Naive thymus-derived CD8-positive, alpha-beta T cell (primary cell): ENCODE measurements around the gene SPEM3. TPM values are rescaled to one million over a fixed set of nuclear protein-coding genes. Genes with fewer than 3 reads are reported as not detected.

Experiments used
- ATAC-seq, 2 donors: fragments of 150-1000 bp; cut with Tn5 transposase in 1 of 2; sonication (Bioruptor Pico), chemical (Tn5 transposase) in 1 of 2; 1 replicate in 1 of 2; 2 replicates in 1 of 2; pipeline ENCODE4 v1.10.0; 2021; ENCODE audit warnings: mild to moderate bottlenecking in 2 of 2, moderate library complexity in 2 of 2
- POLR2A ChIA-PET: fragments of 350-600 bp; sonication (Branson Sonifier 250); formaldehyde crosslinking; loops from one replicate; lab custom pipeline; 2021; ENCODE audit warnings: antibody characterized with exemption; lab: Charles Lee
- DNase-seq, 10 donors: peaks; one replicate each; pipeline versions ENCODE4 v3.0.0 to v3.0.0-alpha.2; 2020 to 2022
- H3K27ac Mint-ChIP-seq, 10 donors: one replicate each; pipeline ENCODE4 v1.8.0; 2020 to 2022; ENCODE audit warnings: mild to moderate bottlenecking in 10 of 10, mixed read lengths in 10 of 10, moderate library complexity in 4 of 10, inconsistent platforms in 1 of 10
- H3K27me3 Mint-ChIP-seq, 5 donors: one replicate each; pipeline ENCODE4 v1.8.0; 2021 to 2022; ENCODE audit warnings: mixed read lengths in 5 of 5
- H3K36me3 Mint-ChIP-seq, 3 donors: one replicate each; pipeline ENCODE4 v1.8.0; 2020 to 2022; ENCODE audit warnings: mixed read lengths in 3 of 3, mild to moderate bottlenecking in 2 of 3, inconsistent platforms in 1 of 3
- H3K4me1 Mint-ChIP-seq, 4 donors: one replicate each; pipeline ENCODE4 v1.8.0; 2021 to 2022; ENCODE audit warnings: mixed read lengths in 4 of 4
- H3K4me3 Mint-ChIP-seq, 10 donors: one replicate each; pipeline ENCODE4 v1.8.0; 2020 to 2022; ENCODE audit warnings: mild to moderate bottlenecking in 10 of 10, mixed read lengths in 10 of 10, moderate library complexity in 6 of 10, inconsistent platforms in 1 of 10
- H3K9me3 Mint-ChIP-seq, 9 donors: one replicate each; pipeline ENCODE4 v1.8.0; 2020 to 2022; ENCODE audit warnings: mixed read lengths in 9 of 9, mild to moderate bottlenecking in 3 of 9, inconsistent platforms in 1 of 9, moderate library complexity in 1 of 9
- polyA plus RNA-seq, 3 donors: library from polyadenylated mRNA; unstranded; fragments of 300-500 nt; fragmentation: Illumina TruSeq; gene quantifications; one replicate each; pipeline ENCODE4 v1.2.3, GENCODE V29; 2021
- total RNA-seq, 8 experiments: library from RNA in 2 of 8; stranded (reverse) in 2 of 8; gene quantifications; one replicate each; pipeline ENCODE4 v1.2.3 and lab custom pipeline; 2021 to 2026

SPEM3 gene
- total and polyA plus RNA-seq, 5 experiments from 2014 or later, result not detected

DNA sequence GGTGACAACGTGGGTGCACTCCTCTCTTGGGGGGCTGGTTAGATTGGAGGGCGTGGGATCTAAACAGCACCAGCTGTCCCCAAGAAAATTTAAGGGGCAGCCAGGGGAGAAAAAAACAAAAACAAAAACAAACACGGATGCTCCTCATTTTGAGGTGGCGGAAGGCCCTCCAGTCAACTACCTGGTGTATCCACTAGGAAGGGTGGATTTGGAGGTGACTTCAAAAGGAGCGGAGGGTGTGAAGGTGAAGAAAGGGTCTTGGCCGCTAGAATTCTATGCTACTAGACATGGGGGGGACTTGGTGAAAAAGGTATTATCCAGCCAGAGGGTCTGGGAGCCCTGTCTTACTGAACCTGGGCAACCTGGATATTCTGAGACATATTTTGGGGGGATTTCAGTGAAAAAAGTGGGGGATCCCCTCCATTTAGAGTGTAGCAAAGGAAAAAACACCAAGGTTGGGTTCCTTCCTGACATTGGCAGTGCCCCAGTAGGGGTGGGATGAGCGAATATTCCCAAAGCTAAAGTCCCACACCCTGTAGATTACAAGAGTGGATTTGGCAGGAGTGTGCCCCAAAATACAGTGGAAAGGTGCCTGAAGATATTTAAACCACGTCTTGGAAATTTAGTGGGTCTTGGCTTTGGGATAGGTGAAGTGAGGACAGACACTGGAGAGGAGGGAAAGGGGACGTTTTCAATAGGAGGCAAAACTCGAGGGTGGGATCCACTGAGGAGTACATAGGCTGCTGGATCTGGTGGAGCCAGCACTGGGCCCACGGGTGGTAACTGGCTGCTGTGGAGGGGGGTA is 10.2 kb downstream of the SPEM3 start:
- DNase-seq (no peak), ATAC-seq (no peak)
- peak overlapping the region; percentile 21 to 83 (median 66) for H3K27ac Mint-ChIP-seq
- H3K36me3 Mint-ChIP-seq, result no peaks in the 10 kb centered on the region
- H3K27me3 Mint-ChIP-seq, result peaks cover 9 to 55% (median 28%) of the 10 kb centered on the region in 5 donors
- POLR2A ChIA-PET, result interaction anchor here (0.6 to 8.3 kb wide), 17 partner anchors 9 to 248 kb away, joined by 3 to 133 read pairs (median 10); partner anchors contain the start of genes ACAP1, PLSCR3, POLR2A and SLC35G6
- H3K4me1 Mint-ChIP-seq, result peaks cover 23 to 51% (median 43%) of the 10 kb centered on the region in 4 donors
- H3K9me3 Mint-ChIP-seq, result no peaks in the 10 kb centered on the region
- peak overlapping the region; percentile 71 to 95 (median 84) for H3K4me3 Mint-ChIP-seq

DNA sequence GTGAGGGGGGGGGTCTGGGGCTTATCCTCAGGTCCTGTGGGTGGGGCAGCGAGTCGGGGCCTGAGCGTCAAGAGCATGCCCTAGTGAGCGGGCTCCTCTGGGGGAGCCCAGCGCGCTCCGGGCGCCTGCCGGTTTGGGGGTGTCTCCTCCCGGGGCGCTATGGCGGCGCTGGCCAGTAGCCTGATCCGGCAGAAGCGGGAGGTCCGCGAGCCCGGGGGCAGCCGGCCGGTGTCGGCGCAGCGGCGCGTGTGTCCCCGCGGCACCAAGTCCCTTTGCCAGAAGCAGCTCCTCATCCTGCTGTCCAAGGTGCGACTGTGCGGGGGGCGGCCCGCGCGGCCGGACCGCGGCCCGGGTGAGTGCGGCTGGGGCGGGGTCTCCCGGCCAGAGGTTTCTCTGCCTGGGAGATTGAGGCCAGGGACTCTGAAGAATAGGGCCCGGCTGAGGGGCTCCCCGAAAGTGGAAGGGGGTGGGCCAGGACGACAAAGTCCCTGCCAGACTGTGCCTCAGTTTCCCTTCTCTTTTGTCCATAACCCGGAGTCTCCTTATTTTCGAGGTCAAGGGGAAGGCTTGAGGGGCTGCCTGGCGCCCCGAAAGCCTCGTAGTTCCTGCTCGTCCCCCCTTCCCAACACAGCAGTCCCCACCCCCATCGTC is 10.9 kb downstream of the SPEM3 start, which contains the start of gene FGF11:
Gene FGF11 (plus strand): TSS at position 51 of the 651 bp plus-strand sequence. CDS start 109 bp downstream, at position 160.
- POLR2A ChIA-PET, result interaction anchor here (0.7 to 8.3 kb wide), 7 partner anchors 9 to 396 kb away, joined by 3 to 133 read pairs (median 22); partner anchors contain the start of genes POLR2A, TMEM95 and ZBTB4
- H3K36me3 Mint-ChIP-seq, result no peaks in the 10 kb centered on the region
- H3K27ac Mint-ChIP-seq, result peak within 1 kb of the TSS; percentile 21 to 83 (median 74)
- peak within 1 kb of the TSS; percentile 80 to 95 (median 88) for H3K4me3 Mint-ChIP-seq
- peaks cover 9 to 61% (median 30%) of the 10 kb centered on the region in 5 donors for H3K27me3 Mint-ChIP-seq
- no peak for DNase-seq
- no peak for ATAC-seq
- no peaks in the 10 kb centered on the region for H3K9me3 Mint-ChIP-seq
- H3K4me1 Mint-ChIP-seq, result peaks cover 23 to 51% (median 44%) of the 10 kb centered on the region in 4 donors

DNA sequence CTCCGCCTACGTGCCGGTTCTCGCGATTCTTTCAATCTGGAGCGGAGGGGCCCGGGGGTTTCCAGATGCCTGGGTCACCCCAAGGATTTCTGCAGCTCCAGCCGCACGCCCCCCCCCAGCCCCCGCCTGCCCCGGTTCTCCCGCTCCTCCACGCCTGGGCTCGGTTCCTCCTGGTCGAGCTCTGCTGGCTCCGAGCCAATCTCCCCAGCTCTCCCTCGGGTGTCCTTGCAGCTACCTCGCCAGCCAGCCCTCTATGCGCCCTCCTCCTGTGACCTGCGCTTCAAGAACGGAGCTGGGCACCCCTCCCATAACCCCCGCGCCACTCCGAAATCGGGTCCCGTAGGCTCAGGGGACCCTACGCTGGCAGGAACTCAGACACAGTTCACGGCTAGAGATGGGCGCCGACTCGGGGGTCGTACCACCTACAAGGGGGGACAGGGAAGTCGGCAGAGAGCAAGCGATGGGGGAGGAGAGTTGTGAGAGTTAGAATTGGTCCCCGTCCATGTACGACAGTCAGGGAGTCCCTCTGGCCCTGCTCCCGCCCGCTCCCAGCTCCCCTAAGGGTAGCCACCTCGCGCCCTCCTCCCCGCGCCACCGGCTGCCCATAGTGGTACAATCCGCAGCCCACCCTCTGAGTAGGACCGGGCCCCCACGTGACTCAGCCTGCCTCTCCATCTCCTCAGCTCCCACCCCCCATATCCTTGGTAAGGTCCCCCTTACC is 11.6 kb downstream of the SPEM3 start:
- Mint-ChIP-seq H3K27me3 (peaks cover 9 to 65% (median 30%) of the 10 kb centered on the region in 5 donors), H3K4me3 (peak overlapping the region; percentile 80 to 95 (median 86)), H3K36me3 (no peaks in the 10 kb centered on the region), H3K9me3 (no peaks in the 10 kb centered on the region), H3K4me1 (peaks cover 27 to 51% (median 42%) of the 10 kb centered on the region in 4 donors), H3K27ac (peak overlapping the region in 8 of 10 donors; percentile 3 to 81 (median 74))
- ATAC-seq (no peak), DNase-seq (peak in 5 of 10 donors; percentile 21 to 44 (median 29))
- POLR2A ChIA-PET, result interaction anchor here (0.7 to 8.3 kb wide), 12 partner anchors 8 to 396 kb away, joined by 3 to 133 read pairs (median 4); partner anchors contain the start of genes ACAP1, POLR2A, TMEM95 and ZBTB4

DNA sequence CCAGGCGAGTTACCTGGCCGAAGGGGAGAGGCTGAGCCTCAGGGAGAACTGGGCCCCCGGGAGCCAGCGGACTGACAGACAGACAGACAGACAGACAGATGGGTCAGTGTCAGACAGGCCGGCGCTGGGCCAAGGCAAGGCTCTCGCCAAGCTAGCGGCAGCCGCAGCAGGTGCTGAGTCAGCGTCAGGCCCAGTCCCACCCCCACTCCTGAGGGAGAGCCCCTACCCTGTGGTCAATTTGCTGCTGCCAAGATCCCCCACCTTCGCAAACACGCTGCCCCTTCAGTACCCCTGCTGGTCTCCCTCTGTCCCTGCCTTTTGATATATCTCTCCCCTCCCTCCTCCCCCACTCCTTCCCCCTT is 12.2 kb downstream of the SPEM3 start:
- Mint-ChIP-seq H3K27me3 (peaks cover 12 to 70% (median 34%) of the 10 kb centered on the region in 5 donors), H3K36me3 (no peaks in the 10 kb centered on the region), H3K27ac (peak overlapping the region in 1 of 10 donors; percentile 34), H3K4me1 (peaks cover 32 to 54% (median 46%) of the 10 kb centered on the region in 4 donors), H3K4me3 (peak overlapping the region in 8 of 10 donors; percentile 80 to 95 (median 86)), H3K9me3 (no peaks in the 10 kb centered on the region)
- ATAC-seq (no peak), DNase-seq (no peak)
- POLR2A ChIA-PET, result interaction anchor here (0.7 to 8.3 kb wide), 10 partner anchors 13 to 395 kb away, joined by 3 to 133 read pairs (median 4); partner anchors contain the start of genes ACAP1, POLR2A and ZBTB4

DNA sequence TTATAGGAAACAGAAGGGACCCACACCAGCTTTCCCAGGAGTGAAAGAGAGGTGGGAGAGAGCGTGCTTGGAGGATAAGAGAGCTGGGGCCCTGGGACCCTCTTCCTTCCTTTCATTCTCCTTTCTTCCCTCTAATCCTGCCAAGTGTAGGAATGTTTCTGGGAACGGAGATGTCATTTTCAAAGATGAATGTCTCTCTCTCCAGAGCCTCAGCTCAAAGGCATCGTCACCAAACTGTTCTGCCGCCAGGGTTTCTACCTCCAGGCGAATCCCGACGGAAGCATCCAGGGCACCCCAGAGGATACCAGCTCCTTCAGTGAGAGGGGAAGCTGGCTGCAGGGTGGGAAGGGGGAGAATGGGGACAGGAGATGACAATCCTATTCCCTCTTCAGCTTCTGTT is 12.6 kb downstream of the SPEM3 start:
- no peaks in the 10 kb centered on the region for H3K9me3 Mint-ChIP-seq
- H3K4me3 Mint-ChIP-seq, result peak overlapping the region in 1 of 10 donors; percentile 39
- POLR2A ChIA-PET, result interaction anchor here (0.7 to 8.3 kb wide), 8 partner anchors 13 to 105 kb away, joined by 3 to 133 read pairs (median 4); partner anchors contain the start of genes ACAP1, POLR2A and ZBTB4
- H3K4me1 Mint-ChIP-seq, result peaks cover 30 to 55% (median 46%) of the 10 kb centered on the region in 4 donors
- H3K36me3 Mint-ChIP-seq, result no peaks in the 10 kb centered on the region
- no peak for ATAC-seq
- DNase-seq, result no peak
- H3K27ac Mint-ChIP-seq, result no peak overlapping the region
- peaks cover 13 to 75% (median 37%) of the 10 kb centered on the region in 5 donors for H3K27me3 Mint-ChIP-seq

DNA sequence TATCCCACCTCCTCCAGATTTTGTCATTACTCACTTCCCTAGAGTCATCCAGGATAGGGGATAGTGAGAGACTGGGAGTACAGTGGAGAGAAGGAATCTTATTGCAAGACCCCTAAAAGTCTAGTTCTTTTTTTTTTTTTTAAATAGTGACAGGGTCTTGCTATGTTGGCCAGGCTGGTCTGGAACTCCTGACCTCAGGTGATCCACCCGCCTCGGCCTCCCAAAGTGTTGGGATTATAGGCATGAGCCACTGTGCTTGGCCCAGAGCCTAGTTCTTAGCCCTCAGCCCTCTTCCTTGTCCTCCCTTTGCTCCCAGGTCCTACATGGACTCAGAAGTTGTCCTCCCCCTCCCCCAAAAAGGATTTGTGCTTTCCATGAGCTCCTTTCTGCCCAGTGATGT is 13.5 kb downstream of the SPEM3 start:
- peaks cover 16 to 80% (median 38%) of the 10 kb centered on the region in 5 donors for H3K27me3 Mint-ChIP-seq
- POLR2A ChIA-PET, result interaction anchor here (1.5 to 8.3 kb wide), 4 partner anchors 12 to 49 kb away, joined by 3 to 133 read pairs (median 28); partner anchors contain the start of genes POLR2A and ZBTB4
- peak overlapping the region in 5 of 10 donors; percentile 1 to 36 (median 23) for H3K4me3 Mint-ChIP-seq
- H3K9me3 Mint-ChIP-seq, result no peaks in the 10 kb centered on the region
- no peaks in the 10 kb centered on the region for H3K36me3 Mint-ChIP-seq
- peak overlapping the region in 2 of 10 donors; percentile 7 to 53 for H3K27ac Mint-ChIP-seq
- no peak for ATAC-seq
- DNase-seq, result no peak
- H3K4me1 Mint-ChIP-seq, result peaks cover 29 to 50% (median 44%) of the 10 kb centered on the region in 4 donors

DNA sequence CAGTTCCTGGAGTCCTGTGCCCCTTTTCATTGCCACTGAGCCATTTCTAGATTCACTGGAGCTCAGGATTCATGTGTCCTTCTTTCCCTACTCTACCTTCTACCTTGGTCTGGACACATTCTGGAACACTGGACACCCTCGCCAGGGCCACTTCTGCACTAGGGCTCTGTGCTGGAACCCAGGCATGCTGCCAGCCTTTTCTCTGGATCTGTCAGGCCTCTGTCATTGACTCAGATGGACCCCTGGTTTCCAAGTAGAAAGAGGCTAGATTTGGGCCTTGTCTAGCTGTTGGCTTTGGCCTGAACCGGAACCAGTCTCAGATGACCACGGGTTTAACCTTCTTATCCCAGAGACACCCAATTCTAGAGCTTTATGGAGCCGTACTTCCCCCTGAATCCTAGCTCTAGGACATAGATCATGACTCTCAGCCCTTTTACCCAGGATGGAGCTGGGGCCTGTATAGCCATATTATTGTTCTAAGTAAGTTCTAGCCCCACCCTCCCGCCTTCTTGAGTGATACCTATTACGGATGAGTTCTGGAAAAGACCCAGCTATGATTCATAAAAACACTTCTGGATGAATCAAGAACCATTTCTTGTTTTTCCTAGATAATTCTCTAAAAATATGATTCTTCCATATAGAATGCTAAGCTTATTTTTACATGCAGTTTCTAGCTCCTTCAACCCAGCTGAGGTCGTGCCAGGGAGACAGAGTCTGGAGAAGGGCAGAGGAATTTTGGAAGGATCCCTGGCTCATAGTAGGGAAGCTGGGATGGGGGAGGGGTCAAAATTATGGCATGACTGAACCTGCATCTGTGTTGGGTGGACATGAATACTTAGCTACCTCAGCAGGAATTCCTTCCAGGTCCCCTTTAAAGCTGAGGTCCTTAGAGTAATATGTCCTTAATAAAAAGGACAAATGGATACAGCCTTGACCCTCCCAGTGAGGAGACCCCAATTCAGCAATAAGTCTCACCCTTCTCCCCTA is 15.1 kb downstream of the SPEM3 start:
- ATAC-seq (no peak), DNase-seq (no peak)
- peaks cover 19 to 81% (median 43%) of the 10 kb centered on the region in 5 donors for H3K27me3 Mint-ChIP-seq
- H3K4me1 Mint-ChIP-seq, result peaks cover 24 to 41% (median 34%) of the 10 kb centered on the region in 4 donors
- H3K27ac Mint-ChIP-seq, result peak overlapping the region in 1 of 10 donors; percentile 37
- peak overlapping the region in 5 of 10 donors; percentile 35 to 84 (median 71) for H3K4me3 Mint-ChIP-seq
- peaks cover 0 to 4% (median 0%) of the 10 kb centered on the region in 3 donors for H3K36me3 Mint-ChIP-seq
- POLR2A ChIA-PET, result interaction anchor here (0.6 to 5.7 kb wide), 8 partner anchors 8 to 135 kb away, joined by 3 to 74 read pairs (median 18); partner anchors contain the start of genes POLR2A, SLC35G6, TMEM102 and ZBTB4
- H3K9me3 Mint-ChIP-seq, result no peaks in the 10 kb centered on the region

DNA sequence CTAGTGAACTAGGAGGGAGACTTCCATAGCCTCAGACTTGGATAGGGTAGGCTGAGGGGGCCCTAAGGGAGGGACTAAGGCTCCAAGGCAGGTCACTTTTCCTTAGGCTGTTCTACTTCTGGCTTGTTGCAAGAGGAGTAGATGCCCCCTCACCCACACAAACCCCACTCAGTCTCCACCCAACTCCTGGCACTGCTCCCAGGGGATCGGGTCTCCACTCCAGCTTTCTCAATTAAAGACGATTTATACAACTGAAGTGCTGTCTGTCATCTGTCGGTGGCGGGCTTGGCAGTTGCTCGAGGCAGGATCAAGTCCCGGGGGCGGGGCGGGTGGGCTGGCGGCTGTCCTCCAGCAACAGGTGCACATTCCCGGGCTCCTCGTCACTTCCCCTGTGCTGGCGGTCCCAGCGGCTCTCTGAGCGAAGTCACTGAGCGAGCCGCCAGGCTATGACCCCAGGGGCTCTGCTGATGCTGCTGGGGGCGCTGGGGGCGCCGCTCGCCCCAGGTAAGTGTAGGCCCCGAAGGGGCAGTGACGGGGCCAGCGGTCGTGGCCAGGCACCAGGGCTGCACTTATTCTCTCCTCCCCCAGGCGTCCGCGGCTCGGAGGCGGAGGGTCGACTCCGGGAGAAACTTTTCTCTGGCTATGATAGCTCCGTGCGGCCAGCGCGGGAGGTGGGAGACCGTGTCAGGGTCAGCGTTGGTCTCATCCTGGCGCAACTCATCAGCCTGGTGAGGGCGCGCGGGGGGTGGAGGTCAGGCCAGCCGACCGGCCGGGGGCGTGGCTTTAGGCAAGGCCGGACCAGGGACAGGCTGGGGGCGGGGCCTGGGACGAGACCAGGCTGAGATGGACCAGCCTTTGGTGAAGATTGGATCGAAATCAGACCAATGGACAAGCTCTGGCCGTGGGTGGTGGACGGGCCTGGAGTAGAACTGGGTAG is 16.3 kb downstream of the SPEM3 start, which contains the start of gene CHRNB1:
Gene CHRNB1 (plus strand): TSS at position 380 of the 937 bp plus-strand sequence. CDS start 67 bp downstream, at position 447.
- peaks cover 17 to 71% (median 40%) of the 10 kb centered on the region in 5 donors for H3K27me3 Mint-ChIP-seq
- POLR2A ChIA-PET, result interaction anchor here (0.6 to 5.7 kb wide), 13 partner anchors 9 to 134 kb away, joined by 3 to 74 read pairs (median 6); partner anchors contain the start of genes POLR2A, SLC35G6, TMEM102 and ZBTB4
- DNase-seq (peak in 2 of 10 donors; percentile 23 to 24), ATAC-seq (peak; percentile 32 to 38)
- H3K27ac Mint-ChIP-seq, result peak within 1 kb of the TSS in 8 of 10 donors; percentile 7 to 91 (median 62)
- H3K4me1 Mint-ChIP-seq, result peaks cover 19 to 33% (median 28%) of the 10 kb centered on the region in 4 donors
- peak within 1 kb of the TSS; percentile 75 to 94 (median 86) for H3K4me3 Mint-ChIP-seq
- H3K36me3 Mint-ChIP-seq, result peaks cover 0 to 4% (median 0%) of the 10 kb centered on the region in 3 donors
- no peaks in the 10 kb centered on the region for H3K9me3 Mint-ChIP-seq

DNA sequence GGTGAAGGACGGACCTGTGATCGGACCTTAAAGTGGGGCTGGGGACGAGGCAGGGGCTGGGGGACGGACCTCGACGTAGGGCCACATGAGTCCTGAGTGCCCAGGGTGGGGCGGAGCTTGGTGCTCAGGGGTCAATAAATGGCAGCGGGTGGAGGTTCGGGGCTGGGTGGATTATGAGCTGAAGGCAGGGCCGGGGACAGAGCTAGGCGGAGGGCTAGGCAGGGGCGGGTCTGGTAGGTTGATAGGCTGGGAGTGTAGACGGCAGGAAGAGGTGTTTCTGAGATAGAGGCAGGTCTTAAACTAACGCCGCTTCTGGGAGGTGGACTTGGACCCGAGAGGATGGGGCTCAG is 16.9 kb downstream of the SPEM3 start:
- Mint-ChIP-seq H3K36me3 (peaks cover 0 to 4% (median 0%) of the 10 kb centered on the region in 3 donors), H3K27me3 (peaks cover 14 to 65% (median 37%) of the 10 kb centered on the region in 5 donors), H3K27ac (peak overlapping the region in 8 of 10 donors; percentile 7 to 91 (median 62)), H3K4me1 (peaks cover 16 to 27% (median 24%) of the 10 kb centered on the region in 4 donors), H3K4me3 (peak overlapping the region; percentile 75 to 94 (median 86)), H3K9me3 (no peaks in the 10 kb centered on the region)
- DNase-seq, result peak in 7 of 10 donors; percentile 17 to 75 (median 41)
- POLR2A ChIA-PET, result interaction anchor here (0.8 to 5.7 kb wide), 11 partner anchors 9 to 115 kb away, joined by 3 to 74 read pairs (median 8); partner anchors contain the start of genes POLR2A, SLC35G6, TMEM102 and ZBTB4
- ATAC-seq, result peak; percentile 91 to 93
